NCI-H526 (cell line): Measurements from ENCODE around the gene GGA2.
A peak's percentile ranks its signal among the peaks of the same experiment; 100 is the strongest.
"Not testable (repeated sequence)": the region's sequence is repeated elsewhere in the genome, so short reads cannot be mapped to it uniquely, and the experiment has no call there.

Experiments used
- DNase-seq, 2 experiments: peaks; one replicate each; lab custom pipeline; 2025; lab: John Stamatoyannopoulos, UW

Gene GGA2

DNA sequence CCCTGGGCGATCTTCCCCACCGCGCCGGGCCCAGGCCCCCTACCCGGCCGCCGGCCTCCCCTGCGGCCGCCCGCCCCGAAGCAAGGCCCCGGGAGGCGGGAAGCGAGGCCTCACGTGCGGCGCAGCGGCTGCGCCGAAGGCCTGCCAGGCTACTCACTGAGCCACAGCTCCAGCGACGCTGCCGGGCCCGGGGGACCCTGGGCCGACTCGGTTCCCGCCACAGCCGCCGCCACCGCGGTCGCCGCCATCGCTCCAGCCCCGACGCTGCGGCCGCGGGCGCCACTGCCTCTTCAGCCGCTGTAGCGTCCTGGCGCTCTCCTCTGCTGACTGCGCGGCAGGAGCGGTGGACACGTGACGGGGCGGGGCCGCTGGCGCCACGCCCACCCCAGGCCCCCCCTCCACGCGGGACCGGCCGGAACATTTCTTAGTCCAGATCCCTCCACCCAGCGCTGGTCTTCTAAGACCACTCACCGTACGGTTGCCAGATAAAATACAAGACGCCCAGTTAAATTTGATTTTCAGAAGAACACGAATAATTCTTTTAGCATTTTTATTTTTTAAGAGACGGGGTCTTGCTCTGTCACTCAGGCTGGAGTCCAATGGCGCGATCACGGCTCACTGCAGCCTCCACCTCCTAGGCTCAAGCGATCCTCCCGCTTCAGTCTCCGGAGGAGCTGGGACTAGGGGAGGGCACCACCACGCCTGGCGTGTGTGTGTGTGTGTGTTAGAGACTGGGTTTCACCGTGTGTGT lies at the start of gene GGA2:
Gene GGA2 (minus strand): TSS at position 331 of the 751 bp plus-strand sequence. CDS start 83 bp downstream, at position 248.
- DNase-seq, result peak; percentile 28 to 86

DNA sequence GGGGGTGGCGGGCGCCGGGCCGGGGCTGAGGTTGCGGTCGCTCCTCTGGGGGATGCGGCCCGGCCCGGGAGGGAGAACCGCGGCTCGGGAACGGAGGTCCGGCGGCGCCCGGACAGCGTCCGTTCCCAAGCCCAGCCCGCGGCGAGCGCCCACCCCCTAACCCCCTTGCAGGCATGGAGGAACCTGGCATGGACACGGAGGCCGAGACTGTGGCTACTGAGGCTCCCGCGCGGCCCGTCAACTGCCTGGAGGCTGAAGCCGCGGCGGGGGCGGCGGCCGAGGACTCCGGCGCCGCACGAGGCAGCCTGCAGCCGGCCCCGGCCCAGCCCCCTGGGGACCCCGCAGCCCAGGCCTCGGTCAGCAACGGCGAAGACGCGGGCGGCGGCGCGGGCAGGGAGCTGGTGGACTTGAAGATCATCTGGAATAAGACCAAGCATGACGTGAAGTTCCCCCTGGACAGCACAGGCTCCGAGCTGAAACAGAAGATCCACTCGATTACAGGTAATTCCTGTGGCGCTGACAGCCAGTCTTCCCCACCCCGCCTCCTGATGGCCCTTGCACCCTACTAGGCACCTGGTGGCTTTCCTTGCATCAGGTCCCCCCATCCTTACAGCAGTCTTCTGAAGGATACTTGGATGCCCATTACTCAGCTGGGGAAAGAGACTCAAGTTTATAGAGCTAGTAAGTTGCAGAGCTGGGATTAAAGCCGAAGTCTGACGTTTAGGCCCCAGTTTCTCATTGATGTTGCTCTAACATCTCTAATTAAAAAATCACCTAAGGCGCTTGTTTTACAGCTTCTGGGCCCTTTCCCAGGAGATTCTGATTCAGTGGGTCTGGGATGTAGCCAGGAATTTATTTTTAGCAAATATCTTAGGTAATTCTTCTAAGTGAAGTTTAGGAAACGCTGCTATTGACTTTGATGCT lies 47.7 kb upstream of the GGA2 start:
- peak in 1 of 2 experiments; percentile 12 for DNase-seq

- peak; percentile 95 to 98 for DNase-seq
Observed at GRCh38 chr16:23556881-23557778, 46.8 kb upstream of the GGA2 start, which contains the start of the genes EARS2 and UBFD1. EARS2 (minus strand) TSS chr16:23557350; CDS start chr16:23557343, 7 bp downstream. UBFD1 (plus strand) TSS chr16:23557727; CDS start chr16:23557743, 16 bp downstream.

DNA sequence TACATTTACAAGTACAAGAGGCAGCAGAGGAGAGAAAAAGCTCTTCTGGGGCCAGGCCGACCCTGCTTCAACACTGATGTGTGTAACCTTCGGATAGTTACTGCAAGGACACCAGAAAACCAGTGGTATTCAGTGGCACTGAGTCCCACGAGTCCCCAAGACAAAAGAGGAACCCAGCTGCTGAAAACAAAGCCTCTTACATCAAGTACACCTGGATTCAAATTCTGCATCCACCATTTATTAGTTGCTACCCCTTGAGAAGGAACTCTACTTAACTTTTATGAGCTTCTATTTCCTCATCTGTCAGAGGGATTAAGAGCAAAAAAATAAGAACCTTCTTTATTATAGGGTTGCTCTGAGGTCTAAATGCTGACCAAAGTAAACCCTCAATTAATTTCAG lies 44.2 kb upstream of the GGA2 start:
- DNase-seq, result no peak

DNA sequence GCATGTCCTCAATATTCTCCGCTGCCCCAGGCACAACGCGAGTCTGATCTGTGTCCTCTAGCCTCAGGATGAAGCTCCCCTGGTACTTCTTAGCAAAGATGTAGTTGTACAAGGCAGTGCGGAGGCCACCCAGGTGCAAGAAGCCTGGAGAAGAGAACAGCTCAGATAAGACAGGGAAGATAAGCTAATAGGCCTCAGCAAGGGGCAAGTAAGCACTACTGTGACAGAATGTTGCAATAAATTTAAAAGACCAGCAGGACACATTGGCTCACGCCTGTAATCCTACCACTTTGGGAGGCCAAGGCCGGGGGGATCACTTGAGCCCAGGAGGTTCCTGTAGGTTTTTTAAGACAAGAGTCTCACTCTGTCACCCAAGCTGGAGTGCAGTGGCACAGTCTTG lies 41.9 kb upstream of the GGA2 start:
- DNase-seq, result no peak

- no peak for DNase-seq
Observed at GRCh38 chr16:23549938-23550337, 39.6 kb upstream of the GGA2 start.

- DNase-seq, result no peak
Observed at GRCh38 chr16:23544436-23544835, 34.1 kb upstream of the GGA2 start.

DNA sequence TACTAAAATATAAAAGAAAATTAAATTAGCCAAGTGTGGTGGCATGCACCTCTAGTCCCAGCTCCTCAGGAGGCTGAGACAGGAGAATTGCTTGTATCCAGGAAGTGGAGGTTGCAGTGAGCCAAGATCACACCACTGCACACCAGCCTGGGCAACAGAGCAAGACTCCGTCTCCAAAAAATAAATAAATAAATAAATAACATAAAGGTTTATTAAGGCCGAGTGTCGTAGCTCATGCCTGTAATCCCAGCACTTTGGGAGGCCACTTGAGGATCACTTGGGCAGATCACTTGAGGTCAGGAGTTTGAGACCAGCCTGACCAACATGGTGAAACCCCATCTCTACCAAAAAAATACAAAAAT lies 30.5 kb upstream of the GGA2 start:
- DNase-seq, result not testable (repeated sequence)

DNA sequence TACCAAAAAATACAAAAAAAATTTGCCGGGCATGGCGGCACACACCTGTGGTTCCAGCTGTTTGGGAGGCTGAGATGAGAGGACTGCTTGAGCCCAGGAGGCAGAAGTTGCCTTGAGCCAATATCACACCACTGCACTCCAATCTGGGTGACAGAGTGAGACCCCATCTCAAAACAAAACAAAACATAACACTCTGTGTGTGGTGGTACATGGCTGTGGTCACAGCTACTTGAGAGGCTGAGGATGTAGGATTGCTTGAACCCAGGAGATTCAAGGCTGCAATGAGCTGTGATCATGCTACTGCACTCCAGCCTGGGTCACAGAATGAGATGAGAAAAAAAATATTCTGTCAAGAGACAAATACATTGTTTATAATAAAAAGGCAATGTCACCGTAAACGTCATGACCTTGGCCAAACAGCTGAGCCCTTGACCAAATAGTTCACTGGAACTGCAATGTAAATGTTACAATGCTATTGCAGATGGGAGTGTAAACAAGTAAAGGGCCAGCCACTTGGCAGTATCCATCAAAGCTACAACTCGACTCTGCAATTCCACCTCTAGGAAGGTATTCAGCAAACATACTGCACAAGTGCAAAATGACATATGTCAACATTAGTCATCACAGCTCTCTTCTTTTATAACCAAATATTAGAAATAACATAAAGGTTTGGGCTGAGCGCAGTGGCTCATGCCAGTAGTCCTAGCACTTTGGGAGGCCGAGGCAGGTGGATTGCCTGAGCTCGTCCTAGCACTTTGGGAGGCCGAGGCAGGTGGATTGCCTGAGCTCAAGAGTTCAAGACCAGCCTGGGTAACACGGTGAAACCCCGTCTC lies 29.9 kb upstream of the GGA2 start:
- DNase-seq, result no peak

- DNase-seq, result no peak
Observed at GRCh38 chr16:23538919-23539278, 28.6 kb upstream of the GGA2 start.

GRCh38 chr16:23537390-23537789 lies 27.1 kb upstream of the GGA2 start:
- no peak for DNase-seq

GRCh38 chr16:23535901-23536300 lies 25.6 kb upstream of the GGA2 start:
- DNase-seq, result no peak

GRCh38 chr16:23534868-23535860 lies 24.9 kb upstream of the GGA2 start:
- DNase-seq, result no peak

DNA sequence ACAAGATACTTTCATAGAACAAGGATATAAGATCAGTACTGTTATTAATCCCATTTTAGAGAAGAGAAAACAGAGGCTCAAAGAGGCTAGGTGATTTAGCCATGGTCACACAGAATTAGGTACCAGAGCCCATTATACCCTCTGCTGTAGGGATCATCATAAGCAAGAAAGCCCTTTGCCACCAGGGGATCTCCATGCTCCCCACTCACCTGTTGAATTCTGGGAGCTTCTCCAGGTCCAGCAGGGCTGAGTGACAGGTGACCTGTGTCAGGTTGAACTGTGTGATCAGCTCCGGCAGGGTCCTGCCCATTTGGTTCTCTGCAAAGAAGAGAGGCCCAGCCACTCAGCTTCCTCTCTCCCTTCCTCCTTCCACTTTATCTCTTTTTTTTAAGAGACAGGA lies 22.2 kb upstream of the GGA2 start:
- no peak for DNase-seq

- DNase-seq, result no peak
Observed at GRCh38 chr16:23530062-23530461, 19.8 kb upstream of the GGA2 start.

GRCh38 chr16:23528644-23529310 lies 18.5 kb upstream of the GGA2 start:
- no peak for DNase-seq

DNA sequence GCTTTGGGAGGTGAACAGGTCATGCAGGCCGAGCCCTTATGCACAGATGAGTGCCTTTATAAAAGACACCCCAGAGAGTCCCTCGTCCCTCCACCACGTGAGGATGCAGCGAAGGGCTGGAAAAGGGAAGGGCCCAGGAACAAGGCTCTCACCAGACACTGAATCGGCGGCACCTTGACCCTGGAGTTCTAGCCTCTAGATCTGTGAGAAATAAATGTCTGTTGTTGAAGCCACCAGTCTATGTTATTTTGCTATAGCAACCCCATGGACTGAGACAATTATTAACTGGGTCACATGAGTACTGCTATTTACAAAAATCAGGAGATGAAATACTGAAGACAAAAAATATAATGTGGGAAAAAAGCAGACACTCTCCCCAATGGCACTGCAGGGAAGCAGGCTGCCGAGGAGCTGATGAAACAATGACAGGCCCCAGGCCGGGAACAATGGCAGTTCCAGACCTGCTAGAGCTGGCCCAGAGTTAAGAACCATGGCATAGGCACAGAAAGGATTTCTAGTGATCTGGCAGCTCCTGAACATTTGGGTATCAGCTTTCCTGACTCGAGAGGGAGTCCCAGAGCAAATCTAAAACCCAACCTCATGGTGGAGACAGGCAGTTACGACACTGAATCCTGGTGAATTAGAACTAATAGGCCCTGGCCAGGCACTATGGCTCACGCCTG lies 17.8 kb upstream of the GGA2 start:
- no peak for DNase-seq

DNA sequence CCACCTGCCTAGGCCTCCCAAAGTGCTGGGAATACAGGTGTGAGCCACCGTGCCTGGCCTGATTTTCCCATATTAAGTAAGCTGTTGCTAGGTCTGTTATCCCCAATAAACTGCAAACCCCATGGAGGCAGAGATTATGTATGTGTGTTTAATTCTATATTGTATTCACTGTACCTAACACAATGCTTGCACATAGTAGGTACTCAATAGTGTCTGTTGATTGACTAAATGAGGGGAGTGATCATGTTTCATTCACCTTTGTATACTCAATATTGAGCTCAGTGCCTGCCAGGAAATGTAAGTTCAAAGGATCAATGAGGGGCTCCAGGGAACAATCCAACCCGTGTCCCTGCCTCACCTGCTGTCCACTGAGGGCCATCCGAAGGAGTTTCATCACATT lies 14.6 kb upstream of the GGA2 start:
- no peak for DNase-seq
